Measurements from ENCODE around the gene HUS1.

- TF ChIP-seq CTCF (IDR thresholded peaks at IDR 0.05; ENCODE audit: low read depth, low read length, poor library complexity, severe bottlenecking) (no peak), EZH2phosphoT487 (IDR thresholded peaks at IDR 0.05; ENCODE audit: borderline replicate concordance, low read length) (no peak)
Measured at GRCh38 chr7:47948141-47948790, 31.1 kb downstream of the HUS1 start, which contains the start of gene PKD1L1.
